Smooth muscle cell (in vitro differentiated cells): ENCODE results near the gene TOP2B. TPM values are rescaled to one million over a fixed set of nuclear protein-coding genes. Genes with fewer than 3 reads are reported as not detected.

ENCODE experiments used
- microRNA-seq: library from miRNA; unstranded; fragments of <30 nt; microRNA quantifications from one replicate; pipeline ENCODE4, GENCODE V29; 2016; ENCODE audit warnings: borderline number of aligned reads
- polyA plus RNA-seq: library from polyadenylated mRNA; unstranded; fragments of >200 nt; fragmentation: Nextera tagmentation; extraction: Ambion mirVana; gene quantifications from 2 replicates; pipeline ENCODE4 v1.2.1, GENCODE V29; 2016
- small RNA-seq: library from RNA; depleted of rRNA; stranded (forward); fragments of <200 nt; gene quantifications from one replicate; pipeline ENCODE3, GENCODE V24; 2014
- total RNA-seq: library from RNA; depleted of rRNA; stranded (reverse); fragments of >200 nt; gene quantifications from 2 replicates; pipeline ENCODE4 v1.2.3, GENCODE V29; 2014

Gene TOP2B
- total and polyA plus RNA-seq, 2 experiments from 2014 or later = 70.2 to 132 TPM

Small RNA genes lying within 50 kb of the gene (microRNA-seq; reads per million reads assigned to microRNA genes)
- gene MIR4442 = not detected

Small RNA genes lying within 50 kb of the gene (small RNA-seq; reads per million reads assigned to genes)
- gene CRIP1P2 (not detected), gene RF01161 (not detected), gene RF02271 (not detected)

Other genes starting within 250 kb of the TOP2B start
- 106 and 129 TPM in 2 replicates for gene RARB, start 236.6 kb downstream of the TOP2B start, total RNA-seq
- gene RARB, start 236.6 kb downstream of the TOP2B start, polyA plus RNA-seq = 62.8 and 88.1 TPM in 2 replicates
- 28.6 and 35.8 TPM in 2 replicates for gene NGLY1, start 118.5 kb upstream of the TOP2B start, total RNA-seq
- 27.4 and 29.0 TPM in 2 replicates for gene NGLY1, start 118.5 kb upstream of the TOP2B start, polyA plus RNA-seq
- 6.8 and 9.9 TPM in 2 replicates for gene OXSM, start 125.2 kb upstream of the TOP2B start, total RNA-seq
- 7.3 and 9.1 TPM in 2 replicates for gene OXSM, start 125.2 kb upstream of the TOP2B start, polyA plus RNA-seq